ENCODE data around the gene GABRA1.

The GABRA1 gene

DNA sequence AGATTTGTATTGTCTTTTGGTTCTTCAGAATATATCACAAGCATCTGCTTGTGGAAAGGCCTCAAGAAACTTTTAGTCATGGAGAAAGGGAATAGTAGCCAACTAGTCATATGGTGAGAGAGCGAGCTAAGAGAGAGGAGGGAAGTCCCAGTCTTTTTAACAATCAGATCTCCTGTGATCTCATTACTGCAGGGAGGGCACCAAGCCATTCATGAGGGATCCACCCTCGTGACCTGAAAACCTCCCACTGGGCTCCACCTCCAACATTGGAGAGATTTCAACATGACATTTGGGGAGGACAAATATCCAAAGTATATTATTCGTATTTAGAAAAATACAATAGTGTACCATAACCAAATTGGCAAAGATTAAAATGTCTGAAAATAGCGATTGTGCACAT is 99.0 kb downstream of the GABRA1 start:
- TF ChIP-seq, protein P1, sequence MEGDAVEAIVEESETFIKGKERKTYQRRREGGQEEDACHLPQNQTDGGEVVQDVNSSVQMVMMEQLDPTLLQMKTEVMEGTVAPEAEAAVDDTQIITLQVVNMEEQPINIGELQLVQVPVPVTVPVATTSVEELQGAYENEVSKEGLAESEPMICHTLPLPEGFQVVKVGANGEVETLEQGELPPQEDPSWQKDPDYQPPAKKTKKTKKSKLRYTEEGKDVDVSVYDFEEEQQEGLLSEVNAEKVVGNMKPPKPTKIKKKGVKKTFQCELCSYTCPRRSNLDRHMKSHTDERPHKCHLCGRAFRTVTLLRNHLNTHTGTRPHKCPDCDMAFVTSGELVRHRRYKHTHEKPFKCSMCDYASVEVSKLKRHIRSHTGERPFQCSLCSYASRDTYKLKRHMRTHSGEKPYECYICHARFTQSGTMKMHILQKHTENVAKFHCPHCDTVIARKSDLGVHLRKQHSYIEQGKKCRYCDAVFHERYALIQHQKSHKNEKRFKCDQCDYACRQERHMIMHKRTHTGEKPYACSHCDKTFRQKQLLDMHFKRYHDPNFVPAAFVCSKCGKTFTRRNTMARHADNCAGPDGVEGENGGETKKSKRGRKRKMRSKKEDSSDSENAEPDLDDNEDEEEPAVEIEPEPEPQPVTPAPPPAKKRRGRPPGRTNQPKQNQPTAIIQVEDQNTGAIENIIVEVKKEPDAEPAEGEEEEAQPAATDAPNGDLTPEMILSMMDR (IDR thresholded peaks at IDR 0.05; ENCODE audit: insufficient read depth, missing control alignments) = no peak
- no peak for FAIRE-seq
- no peak for DNase-seq (ENCODE audit: insufficient read length, low spot score)

Measured in D721Med (cell line).